Measurements from ENCODE around the gene NOS1. TPM values are rescaled to one million over a fixed set of nuclear protein-coding genes. Genes with fewer than 3 reads are reported as not detected.
A peak's percentile ranks its signal among the peaks of the same experiment; 100 is the strongest.

NOS1 gene
- total and polyA plus RNA-seq, 12 donors = 0.01 to 2.8 (median 0.45) TPM; not detected in 1

DNA sequence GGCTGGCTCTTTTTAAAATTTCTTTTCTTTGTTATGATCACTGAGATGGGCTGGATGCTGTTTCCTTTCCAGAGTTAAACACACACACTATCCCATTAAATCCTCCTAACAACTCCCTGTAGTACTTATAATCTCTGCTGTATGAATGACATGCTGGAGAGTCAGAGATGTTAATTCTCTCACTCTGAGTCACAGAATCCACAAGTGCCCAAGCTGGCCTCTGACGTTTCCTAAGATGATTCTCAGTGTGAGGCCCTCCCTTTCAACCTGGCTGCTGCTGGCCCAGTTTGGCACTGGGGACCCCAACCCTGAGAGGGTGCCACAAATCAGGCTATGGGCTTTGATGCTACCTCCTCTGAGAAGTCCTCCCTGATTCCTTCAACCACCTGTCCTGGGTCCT lies 5.4 kb downstream of the NOS1 start:
- Histone ChIP-seq H3K4me3 (no peak overlapping the region), H3K27me3 (peaks cover 7 to 70% (median 49%) of the 10 kb centered on the region in 7 donors), H3K9me3 (no peaks in the 10 kb centered on the region), H3K4me1 (peaks cover 0 to 7% (median 0%) of the 10 kb centered on the region in 9 donors), H3K36me3 (no peaks in the 10 kb centered on the region), H3K27ac (no peak overlapping the region)
- DNase-seq = no peak
- no peak for TF ChIP-seq CTCF (IDR thresholded peaks at IDR 0.05)
- 6 to 19% methylated on average over 1 of the region's 1 CpG for WGBS, 2 donors
- ATAC-seq = no peak
- intact Hi-C loops (cut with DNase I) = loop anchor here in 1 of 10 donors (10.0 kb wide), 1 partner anchor 111 kb away; no protein-coding TSS in a partner anchor

GRCh38 chr12:117352883-117353282 lies 8.5 kb downstream of the NOS1 start:
- no peaks in the 10 kb centered on the region for H3K9me3 ChIP-seq
- H3K4me3 ChIP-seq = no peak overlapping the region
- no peaks in the 10 kb centered on the region for H3K4me1 ChIP-seq
- DNase-seq = no peak
- TF ChIP-seq CTCF (IDR thresholded peaks at IDR 0.05) = no peak
- intact Hi-C loops (cut with DNase I) = loop anchor here in 1 of 10 donors (10.0 kb wide), 1 partner anchor 108 kb away; no protein-coding TSS in a partner anchor
- no peak overlapping the region for H3K27ac ChIP-seq
- peaks cover 0 to 38% (median 17%) of the 10 kb centered on the region in 7 donors for H3K27me3 ChIP-seq
- no peak for ATAC-seq
- no peaks in the 10 kb centered on the region for H3K36me3 ChIP-seq

GRCh38 chr12:117352206-117352605 lies 9.2 kb downstream of the NOS1 start:
- peak in 1 of 8 donors; percentile 51 for ATAC-seq
- Histone ChIP-seq H3K9me3 (no peaks in the 10 kb centered on the region), H3K4me1 (no peaks in the 10 kb centered on the region), H3K27me3 (peaks cover 0 to 31% (median 11%) of the 10 kb centered on the region in 7 donors), H3K27ac (no peak overlapping the region), H3K36me3 (no peaks in the 10 kb centered on the region), H3K4me3 (no peak overlapping the region)
- no peak for TF ChIP-seq CTCF (IDR thresholded peaks at IDR 0.05)
- WGBS, 2 donors = 42 to 61% methylated on average over 9 of the region's 9 CpGs
- intact Hi-C loops (cut with DNase I) = loop anchor here in 1 of 10 donors (10.0 kb wide), 1 partner anchor 107 kb away; no protein-coding TSS in a partner anchor
- no peak for DNase-seq

DNA sequence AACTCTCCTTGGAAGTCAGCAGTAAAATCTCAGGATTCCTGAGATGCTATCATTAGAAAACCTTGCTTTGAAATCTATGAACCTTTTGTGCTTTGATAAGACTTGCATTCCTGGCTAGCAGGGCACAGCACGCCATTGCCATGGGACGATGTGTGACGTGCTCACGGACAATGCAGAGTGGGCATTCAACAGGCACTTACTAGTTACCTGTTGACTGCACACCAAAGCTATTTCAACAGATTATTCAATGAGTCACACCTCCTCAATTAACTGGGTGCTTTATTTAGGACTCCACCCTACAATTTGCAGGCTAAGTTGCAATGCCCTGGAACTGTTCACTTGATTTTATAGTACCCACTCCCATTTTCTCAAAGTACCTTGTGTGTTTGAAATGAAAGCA lies 11.3 kb downstream of the NOS1 start:
- ATAC-seq (no peak), DNase-seq (no peak)
- H3K4me3 ChIP-seq = no peak overlapping the region
- peaks cover 0 to 18% (median 3%) of the 10 kb centered on the region in 7 donors for H3K27me3 ChIP-seq
- 73 to 82% methylated on average over 4 of the region's 4 CpGs for WGBS, 2 donors
- no peak for TF ChIP-seq CTCF (IDR thresholded peaks at IDR 0.05)
- no peaks in the 10 kb centered on the region for H3K36me3 ChIP-seq
- no peaks in the 10 kb centered on the region for H3K9me3 ChIP-seq
- intact Hi-C loops (cut with DNase I) = loop anchor here in 1 of 10 donors (10.0 kb wide), 1 partner anchor 105 kb away; no protein-coding TSS in a partner anchor
- no peak overlapping the region for H3K27ac ChIP-seq
- H3K4me1 ChIP-seq = no peaks in the 10 kb centered on the region
